K562 (cell line): ENCODE data around the gene HOXB3. TPM values are rescaled to one million over a fixed set of nuclear protein-coding genes. Genes with fewer than 3 reads are reported as not detected.

Source experiments
- CBX5 ChIP-seq: IDR thresholded peaks from 2 replicates; pipeline ENCODE4 v1.6.1; 2014; ENCODE audit warnings: low read depth, borderline replicate concordance
- MED1 ChIP-seq: sonication (generic); formaldehyde crosslinking; IDR thresholded peaks from 2 replicates; pipeline ENCODE4 v1.8.1; 2023; ENCODE audit warnings: missing genetic modification reagents, borderline replicate concordance
- PHB ChIP-seq: fragments of 250-450 bp; sonication (Bioruptor Pico); IDR thresholded peaks from 2 replicates; pipeline ENCODE4 v1.5.0; 2021
- RHOXF2B ChIP-seq: fragments of 250-450 bp; sonication (Bioruptor Pico); conservative IDR thresholded peaks from 2 replicates; pipeline ENCODE4 v1.5.1; 2021
- SIX5 ChIP-seq, 2 experiments: IDR thresholded peaks; 2 replicates each; pipeline ENCODE4 v1.6.1; 2011; ENCODE audit warnings: low read length in 2 of 2, borderline replicate concordance in 1 of 2, low read depth in 1 of 2, mild to moderate bottlenecking in 1 of 2, moderate library complexity in 1 of 2; ENCODE audit not compliant: insufficient read depth in 1 of 2
- SRSF3 ChIP-seq: fragments of 200-400 bp; formaldehyde crosslinking; IDR thresholded peaks from 2 replicates; pipeline ENCODE4 v1.6.1; 2016; ENCODE audit warnings: mild to moderate bottlenecking, low read length, moderate library complexity; ENCODE audit not compliant: insufficient read depth
- TBP ChIP-seq: optimal IDR thresholded peaks from 2 replicates; pipeline ENCODE3; 2011; ENCODE audit warnings: low read depth, low read length, improper control_type of control experiment
- ZNF140 ChIP-seq: fragments of 250-450 bp; sonication (Bioruptor Pico); IDR thresholded peaks from 2 replicates; pipeline ENCODE4 v1.8.0; 2021; ENCODE audit warnings: moderate library complexity, mild to moderate bottlenecking, inconsistent platforms
- polyA plus RNA-seq, 8 experiments: library from polyadenylated mRNA; depleted of rRNA in 4 of 8; stranded (reverse) in 5 of 8; unstranded in 3 of 8; fragments of >200 nt; fragmentation: Nextera tagmentation in 2 of 8; fragmentation: Illumina TruSeq in 1 of 8; extraction: Ambion mirVana in 2 of 8; extraction: Trizol in 1 of 8; gene quantifications; 2 replicates each; pipeline versions ENCODE4 v1.2.1 to v1.2.3, GENCODE V29; 2011 to 2014; ENCODE audit warnings: inconsistent platforms in 1 of 8, missing spikeins in 1 of 8
- total RNA-seq, 7 experiments: library from RNA; depleted of rRNA in 6 of 7; stranded (reverse); fragments of >200 nt in 6 of 7; fragmentation: Illumina TruSeq in 2 of 7; extraction: Trizol in 2 of 7; gene quantifications; 2 replicates each; pipeline versions ENCODE4 v1.2.1 to v1.2.3, GENCODE V29; 2011 to 2021; ENCODE audit warnings: low replicate concordance in 1 of 7
- TF ChIP-seq, protein P1 (sequence below): IDR thresholded peaks from 2 replicates; pipeline ENCODE4 v1.6.1; 2012; ENCODE audit warnings: low read depth, low read length, improper control_type of control experiment, borderline replicate concordance
- TF ChIP-seq, protein P2 (sequence below), 2 experiments: fragments of 200-800 bp in 1 of 2; sonication (Bioruptor generic) in 1 of 2; sonication (generic) in 1 of 2; formaldehyde crosslinking in 1 of 2; IDR thresholded peaks in 1 of 2; conservative IDR thresholded peaks in 1 of 2; 2 replicates each; pipeline versions ENCODE4 v1.5.0 to v1.6.1; 2016 to 2020; ENCODE audit warnings: missing compliant biosample characterization in 1 of 2, missing genetic modification characterization in 1 of 2, missing genetic modification reagents in 1 of 2
- TF ChIP-seq, protein P3 (sequence below), 2 experiments: fragments of 450-650 bp; IDR thresholded peaks; 2 replicates each; pipeline ENCODE4 v1.6.1; 2016
- TF ChIP-seq, protein P4 (sequence below): sonication (generic); IDR thresholded peaks from 2 replicates; pipeline ENCODE4 v1.6.1; 2016
- TF ChIP-seq, protein P5 (sequence below): sonication (generic); formaldehyde crosslinking; IDR thresholded peaks from 2 replicates; pipeline ENCODE4 v1.8.1; 2023; ENCODE audit warnings: mild to moderate bottlenecking, missing genetic modification reagents

HOXB3 gene
- total and polyA plus RNA-seq, 9 of the 15 experiments (the other 6 are each of a cell fraction or from before 2014, with no cell fraction given): 2.4 to 41.3 (median 20.2) TPM

DNA sequence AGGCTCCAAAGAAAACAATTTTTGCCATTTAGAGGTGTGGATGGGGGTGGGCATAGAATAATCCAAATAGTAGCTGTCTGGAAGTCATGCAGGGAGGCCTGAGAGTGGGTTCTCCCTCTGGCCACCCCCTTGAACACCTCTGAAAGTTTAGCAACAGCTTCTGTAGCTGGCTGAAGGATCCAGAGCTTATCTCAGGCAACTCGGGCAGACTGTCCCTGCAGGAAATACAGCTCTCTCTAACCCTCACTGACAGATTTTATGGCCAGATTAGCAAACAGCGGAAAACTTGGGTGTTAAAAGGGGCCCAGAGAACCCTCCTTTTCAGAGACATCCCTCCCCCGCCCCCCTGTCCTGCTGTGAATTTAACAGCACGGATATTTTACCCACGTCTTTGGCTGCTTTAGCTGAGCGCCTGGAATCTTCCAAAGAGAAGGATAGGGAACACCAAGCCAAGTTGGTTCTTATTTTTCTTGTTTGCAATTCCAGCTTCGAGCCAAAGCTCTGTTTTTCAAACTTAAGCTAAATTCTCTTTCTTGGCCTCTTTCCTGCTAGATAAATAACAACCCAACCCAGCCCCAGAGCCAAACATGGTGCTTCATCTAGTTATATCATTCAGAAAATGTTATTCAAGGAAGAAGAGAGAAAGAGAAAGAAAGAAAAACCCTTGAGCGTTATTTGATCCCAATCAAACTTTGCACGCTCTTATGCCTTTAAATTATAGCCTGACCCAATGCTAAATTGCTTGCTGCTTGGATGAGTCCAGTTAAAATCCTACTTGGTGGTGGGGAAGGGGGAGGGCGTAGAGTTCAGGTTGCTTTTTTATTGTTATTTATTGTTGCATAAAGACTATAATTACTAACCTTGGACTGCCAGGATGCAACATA is 42.9 kb downstream of the HOXB3 start (continued):
- TF ChIP-seq, protein P1, sequence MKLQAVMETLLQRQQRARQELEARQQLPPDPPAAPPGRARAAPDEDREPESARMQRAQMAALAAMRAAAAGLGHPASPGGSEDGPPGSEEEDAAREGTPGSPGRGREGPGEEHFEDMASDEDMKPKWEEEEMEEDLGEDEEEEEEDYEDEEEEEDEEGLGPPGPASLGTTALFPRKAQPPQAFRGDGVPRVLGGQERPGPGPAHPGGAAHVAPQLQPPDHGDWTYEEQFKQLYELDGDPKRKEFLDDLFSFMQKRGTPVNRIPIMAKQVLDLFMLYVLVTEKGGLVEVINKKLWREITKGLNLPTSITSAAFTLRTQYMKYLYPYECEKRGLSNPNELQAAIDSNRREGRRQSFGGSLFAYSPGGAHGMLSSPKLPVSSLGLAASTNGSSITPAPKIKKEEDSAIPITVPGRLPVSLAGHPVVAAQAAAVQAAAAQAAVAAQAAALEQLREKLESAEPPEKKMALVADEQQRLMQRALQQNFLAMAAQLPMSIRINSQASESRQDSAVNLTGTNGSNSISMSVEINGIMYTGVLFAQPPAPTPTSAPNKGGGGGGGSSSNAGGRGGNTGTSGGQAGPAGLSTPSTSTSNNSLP: no peak
- TF ChIP-seq, protein P2, sequence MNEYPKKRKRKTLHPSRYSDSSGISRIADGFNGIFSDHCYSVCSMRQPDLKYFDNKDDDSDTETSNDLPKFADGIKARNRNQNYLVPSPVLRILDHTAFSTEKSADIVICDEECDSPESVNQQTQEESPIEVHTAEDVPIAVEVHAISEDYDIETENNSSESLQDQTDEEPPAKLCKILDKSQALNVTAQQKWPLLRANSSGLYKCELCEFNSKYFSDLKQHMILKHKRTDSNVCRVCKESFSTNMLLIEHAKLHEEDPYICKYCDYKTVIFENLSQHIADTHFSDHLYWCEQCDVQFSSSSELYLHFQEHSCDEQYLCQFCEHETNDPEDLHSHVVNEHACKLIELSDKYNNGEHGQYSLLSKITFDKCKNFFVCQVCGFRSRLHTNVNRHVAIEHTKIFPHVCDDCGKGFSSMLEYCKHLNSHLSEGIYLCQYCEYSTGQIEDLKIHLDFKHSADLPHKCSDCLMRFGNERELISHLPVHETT (CRISPR knock-in tag; conservative IDR thresholded peaks at IDR 0.05 in 1 of 2, IDR thresholded peaks at IDR 0.05 in 1 of 2): no peak
- TF ChIP-seq CBX5 (no peak), ZNF140 (no peak), MED1 (no peak), SRSF3 (no peak), PHB (CRISPR knock-in tag) (no peak), TBP (peak; percentile 72), SIX5 (IDR thresholded peaks at IDR 0.05; ENCODE audit: borderline replicate concordance in 1 of 2, insufficient read depth in 1 of 2, low read depth in 1 of 2, low read length in 2 of 2) (no peak), RHOXF2B (CRISPR knock-in tag) (no peak)
- TF ChIP-seq, protein P3, sequence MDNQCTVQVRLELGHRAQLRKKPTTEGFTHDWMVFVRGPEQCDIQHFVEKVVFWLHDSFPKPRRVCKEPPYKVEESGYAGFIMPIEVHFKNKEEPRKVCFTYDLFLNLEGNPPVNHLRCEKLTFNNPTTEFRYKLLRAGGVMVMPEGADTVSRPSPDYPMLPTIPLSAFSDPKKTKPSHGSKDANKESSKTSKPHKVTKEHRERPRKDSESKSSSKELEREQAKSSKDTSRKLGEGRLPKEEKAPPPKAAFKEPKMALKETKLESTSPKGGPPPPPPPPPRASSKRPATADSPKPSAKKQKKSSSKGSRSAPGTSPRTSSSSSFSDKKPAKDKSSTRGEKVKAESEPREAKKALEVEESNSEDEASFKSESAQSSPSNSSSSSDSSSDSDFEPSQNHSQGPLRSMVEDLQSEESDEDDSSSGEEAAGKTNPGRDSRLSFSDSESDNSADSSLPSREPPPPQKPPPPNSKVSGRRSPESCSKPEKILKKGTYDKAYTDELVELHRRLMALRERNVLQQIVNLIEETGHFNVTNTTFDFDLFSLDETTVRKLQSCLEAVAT (IDR thresholded peaks at IDR 0.05): no peak; a peak in 1 of 4 replicates
- TF ChIP-seq, protein P4, sequence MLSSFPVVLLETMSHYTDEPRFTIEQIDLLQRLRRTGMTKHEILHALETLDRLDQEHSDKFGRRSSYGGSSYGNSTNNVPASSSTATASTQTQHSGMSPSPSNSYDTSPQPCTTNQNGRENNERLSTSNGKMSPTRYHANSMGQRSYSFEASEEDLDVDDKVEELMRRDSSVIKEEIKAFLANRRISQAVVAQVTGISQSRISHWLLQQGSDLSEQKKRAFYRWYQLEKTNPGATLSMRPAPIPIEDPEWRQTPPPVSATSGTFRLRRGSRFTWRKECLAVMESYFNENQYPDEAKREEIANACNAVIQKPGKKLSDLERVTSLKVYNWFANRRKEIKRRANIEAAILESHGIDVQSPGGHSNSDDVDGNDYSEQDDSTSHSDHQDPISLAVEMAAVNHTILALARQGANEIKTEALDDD: 0 out of 2 replicates have a peak, but pooled peaks have one; percentile 37
- TF ChIP-seq, protein P5, sequence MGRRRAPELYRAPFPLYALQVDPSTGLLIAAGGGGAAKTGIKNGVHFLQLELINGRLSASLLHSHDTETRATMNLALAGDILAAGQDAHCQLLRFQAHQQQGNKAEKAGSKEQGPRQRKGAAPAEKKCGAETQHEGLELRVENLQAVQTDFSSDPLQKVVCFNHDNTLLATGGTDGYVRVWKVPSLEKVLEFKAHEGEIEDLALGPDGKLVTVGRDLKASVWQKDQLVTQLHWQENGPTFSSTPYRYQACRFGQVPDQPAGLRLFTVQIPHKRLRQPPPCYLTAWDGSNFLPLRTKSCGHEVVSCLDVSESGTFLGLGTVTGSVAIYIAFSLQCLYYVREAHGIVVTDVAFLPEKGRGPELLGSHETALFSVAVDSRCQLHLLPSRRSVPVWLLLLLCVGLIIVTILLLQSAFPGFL: no peak
- TF ChIP-seq, all 486 proteins: peak for 106
